NT2/D1 (cell line): Measurements from ENCODE around the gene CPN1.
"Not testable (repeated sequence)": the region's sequence is repeated elsewhere in the genome, so short reads cannot be mapped to it uniquely, and the experiment has no call there.

Source experiments
- DNase-seq: peaks from one replicate; pipeline ENCODE4 v3.0.0-alpha.2; 2011; ENCODE audit warnings: low read depth, low spot score
- H3K27me3 ChIP-seq: 2 replicates; pipeline ENCODE4 v1.6.0; 2011; ENCODE audit warnings: mild to moderate bottlenecking; ENCODE audit not compliant: insufficient read length, insufficient read depth
- H3K36me3 ChIP-seq: 2 replicates; pipeline ENCODE4 v1.6.1; 2011; ENCODE audit warnings: mild to moderate bottlenecking, low read length, mixed read lengths; ENCODE audit not compliant: insufficient read depth, insufficient read length
- H3K4me1 ChIP-seq: 2 replicates; pipeline ENCODE4 v1.5.1; 2011; ENCODE audit not compliant: insufficient read depth, insufficient read length
- H3K4me3 ChIP-seq: 2 replicates; pipeline ENCODE4 v1.5.1; 2011; ENCODE audit warnings: low read depth; ENCODE audit not compliant: insufficient read length
- H3K9ac ChIP-seq: 2 replicates; pipeline ENCODE4 v1.6.0; 2011; ENCODE audit warnings: low read depth; ENCODE audit not compliant: insufficient read length
- H3K9me3 ChIP-seq: 2 replicates; pipeline ENCODE4 v1.5.1; 2011; ENCODE audit warnings: mild to moderate bottlenecking, low read length; ENCODE audit not compliant: insufficient read depth
- SUZ12 ChIP-seq: IDR thresholded peaks from 2 replicates; pipeline ENCODE4 v1.6.1; 2011; ENCODE audit not compliant: insufficient read length, insufficient read depth; ENCODE audit errors: extremely low read depth
- YY1 ChIP-seq: IDR thresholded peaks from 2 replicates; pipeline ENCODE4 v1.6.1; 2011; ENCODE audit not compliant: insufficient read length, insufficient read depth
- ZNF274 ChIP-seq: IDR thresholded peaks from 2 replicates; pipeline ENCODE4 v1.6.1; 2011; ENCODE audit warnings: mild to moderate bottlenecking, low read depth, low read length

Gene CPN1

GRCh38 chr10:100081075-100082001, at the start of gene CPN1:
CPN1 (minus strand) TSS chr10:100081869; CDS start chr10:100081625, 244 bp downstream.
- no peaks in the 10 kb centered on the region for H3K27me3 ChIP-seq
- DNase-seq, result no peak
- no peaks in the 10 kb centered on the region for H3K36me3 ChIP-seq
- no peak within 1 kb of the TSS for H3K9ac ChIP-seq
- no peaks in the 10 kb centered on the region for H3K9me3 ChIP-seq
- no peaks in the 10 kb centered on the region for H3K4me1 ChIP-seq
- no peak for TF ChIP-seq YY1
- TF ChIP-seq SUZ12, result no peak
- no peak for TF ChIP-seq ZNF274
- no peak within 1 kb of the TSS for H3K4me3 ChIP-seq

GRCh38 chr10:100130831-100131230, 49.2 kb upstream of the CPN1 start:
- no peak overlapping the region for H3K4me3 ChIP-seq
- H3K9me3 ChIP-seq, result peaks cover 19% of the 10 kb centered on the region; the same call in 1 of the 2 replicates
- no peak for DNase-seq
- H3K27me3 ChIP-seq, result no peaks in the 10 kb centered on the region
- H3K36me3 ChIP-seq, result no peaks in the 10 kb centered on the region
- no peak overlapping the region for H3K9ac ChIP-seq
- TF ChIP-seq SUZ12 (no peak), YY1 (no peak), ZNF274 (no peak)
- no peaks in the 10 kb centered on the region for H3K4me1 ChIP-seq

GRCh38 chr10:100129424-100129823, 47.8 kb upstream of the CPN1 start:
- TF ChIP-seq YY1 (no peak), ZNF274 (no peak), SUZ12 (no peak)
- Histone ChIP-seq H3K4me3 (no peak overlapping the region), H3K27me3 (no peaks in the 10 kb centered on the region), H3K36me3 (no peaks in the 10 kb centered on the region), H3K9me3 (peaks cover 10% of the 10 kb centered on the region; the same call in 1 of the 2 replicates), H3K4me1 (no peaks in the 10 kb centered on the region), H3K9ac (no peak overlapping the region)
- DNase-seq, result no peak

- no peaks in the 10 kb centered on the region for H3K4me1 ChIP-seq
- no peak for DNase-seq
- H3K27me3 ChIP-seq, result no peaks in the 10 kb centered on the region
- peaks cover 5% of the 10 kb centered on the region; the same call in 1 of the 2 replicates for H3K9me3 ChIP-seq
- H3K36me3 ChIP-seq, result no peaks in the 10 kb centered on the region
- H3K9ac ChIP-seq, result no peak overlapping the region
- no peak overlapping the region for H3K4me3 ChIP-seq
- no peak for TF ChIP-seq SUZ12
- no peak for TF ChIP-seq YY1
- no peak for TF ChIP-seq ZNF274
These were observed 47.3 kb upstream of the CPN1 start for GRCh38 chr10:100128951-100129350.

- not testable (repeated sequence) for DNase-seq, H3K4me3 ChIP-seq, H3K36me3 ChIP-seq, H3K27me3 ChIP-seq, H3K9ac ChIP-seq, H3K4me1 ChIP-seq, H3K9me3 ChIP-seq
These were observed 43.7 kb upstream of the CPN1 start for GRCh38 chr10:100125335-100125734.

- no peaks in the 10 kb centered on the region for H3K4me1 ChIP-seq
- H3K4me3 ChIP-seq, result no peak overlapping the region
- no peaks in the 10 kb centered on the region for H3K36me3 ChIP-seq
- H3K9me3 ChIP-seq, result no peaks in the 10 kb centered on the region
- TF ChIP-seq SUZ12 (no peak), YY1 (no peak), ZNF274 (no peak)
- H3K9ac ChIP-seq, result no peak overlapping the region
- DNase-seq, result no peak
- no peaks in the 10 kb centered on the region for H3K27me3 ChIP-seq
These were observed 42.4 kb upstream of the CPN1 start for GRCh38 chr10:100124097-100124496.

GRCh38 chr10:100122780-100123179, 41.1 kb upstream of the CPN1 start:
- no peaks in the 10 kb centered on the region for H3K9me3 ChIP-seq
- no peak overlapping the region for H3K9ac ChIP-seq
- no peak for DNase-seq
- H3K36me3 ChIP-seq, result no peaks in the 10 kb centered on the region
- no peak overlapping the region for H3K4me3 ChIP-seq
- no peaks in the 10 kb centered on the region for H3K27me3 ChIP-seq
- no peaks in the 10 kb centered on the region for H3K4me1 ChIP-seq
- TF ChIP-seq SUZ12 (no peak), ZNF274 (no peak), YY1 (no peak)
